ENCODE measurements around the gene CA9. TPM values are rescaled to one million over a fixed set of nuclear protein-coding genes. Genes with fewer than 3 reads are reported as not detected.
"Not testable (repeated sequence)": the region's sequence is repeated elsewhere in the genome, so short reads cannot be mapped to it uniquely, and the experiment has no call there.

Gene CA9
- total and polyA plus RNA-seq, 4 donors, result 0.38 to 3.1 (median 0.96) TPM; not detected in 1

DNA sequence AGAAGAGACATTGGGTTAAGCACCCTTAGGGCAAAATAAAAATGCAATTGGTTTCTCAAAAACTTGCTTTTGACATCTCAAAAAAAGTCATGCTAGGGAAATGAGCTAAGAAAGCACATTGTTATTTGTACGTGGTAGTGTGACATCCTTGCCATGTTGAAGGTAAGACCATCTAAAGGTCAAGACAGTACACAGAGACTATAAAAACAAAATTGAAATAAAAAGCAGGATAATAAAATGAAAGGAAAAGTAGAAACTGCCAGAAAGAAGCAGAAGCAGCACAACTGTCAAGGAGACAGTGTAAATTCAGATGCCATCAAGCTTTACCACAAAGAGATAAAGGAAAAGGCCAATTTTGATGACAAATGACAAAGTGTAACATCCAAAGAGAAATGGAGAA, 34.5 kb upstream of the CA9 start:
- H3K27me3 ChIP-seq (ENCODE audit: control insufficient read depth, insufficient read depth, low read length); H3K27ac ChIP-seq (ENCODE audit: low read depth, low read length); H3K4me1 ChIP-seq (ENCODE audit: control insufficient read depth, insufficient read depth, low read length); H3K4me3 ChIP-seq (ENCODE audit: low read depth, low read length); DNase-seq (ENCODE audit: low read depth in 4 of 6, low spot score in 6 of 6); H3K9me3 ChIP-seq (ENCODE audit: control insufficient read depth, insufficient read depth, low read length); H3K36me3 ChIP-seq (ENCODE audit: control insufficient read depth, insufficient read depth, low read length): not testable (repeated sequence)
- no CpG with 5 or more reads among the region's 1 CpG for WGBS (ENCODE audit: insufficient coverage)

DNA sequence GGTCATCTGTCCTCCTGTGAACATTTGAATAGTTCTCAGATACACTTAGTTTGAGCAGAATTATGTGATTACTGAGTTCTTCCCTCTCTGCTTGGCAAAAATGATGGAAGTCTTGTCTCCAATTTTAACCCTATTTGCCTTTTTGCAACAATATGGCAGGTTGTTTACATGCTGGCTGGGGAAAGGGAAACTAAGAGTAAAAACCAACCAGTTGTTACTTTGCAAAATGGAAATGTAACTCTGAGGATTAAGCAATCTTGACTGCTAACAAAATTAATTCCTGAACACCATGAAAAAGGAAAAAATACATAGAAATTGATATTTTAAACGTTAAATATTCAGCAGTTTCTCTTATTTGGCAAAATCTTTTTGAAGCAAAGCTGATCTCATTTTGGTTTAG, 34.1 kb upstream of the CA9 start:
- WGBS (ENCODE audit: insufficient coverage), result no CpG with 5 or more reads among the region's 1 CpG
- no peaks in the 10 kb centered on the region for H3K4me1 ChIP-seq (ENCODE audit: control insufficient read depth, insufficient read depth, low read length)
- no peak overlapping the region for H3K4me3 ChIP-seq (ENCODE audit: low read depth, low read length)
- H3K9me3 ChIP-seq (ENCODE audit: control insufficient read depth, insufficient read depth, low read length), result no peaks in the 10 kb centered on the region
- DNase-seq (ENCODE audit: low read depth in 4 of 6, low spot score in 6 of 6), result no peak
- no peaks in the 10 kb centered on the region for H3K36me3 ChIP-seq (ENCODE audit: control insufficient read depth, insufficient read depth, low read length)
- H3K27ac ChIP-seq (ENCODE audit: low read depth, low read length), result no peak overlapping the region
- H3K27me3 ChIP-seq (ENCODE audit: control insufficient read depth, insufficient read depth, low read length), result no peaks in the 10 kb centered on the region

DNA sequence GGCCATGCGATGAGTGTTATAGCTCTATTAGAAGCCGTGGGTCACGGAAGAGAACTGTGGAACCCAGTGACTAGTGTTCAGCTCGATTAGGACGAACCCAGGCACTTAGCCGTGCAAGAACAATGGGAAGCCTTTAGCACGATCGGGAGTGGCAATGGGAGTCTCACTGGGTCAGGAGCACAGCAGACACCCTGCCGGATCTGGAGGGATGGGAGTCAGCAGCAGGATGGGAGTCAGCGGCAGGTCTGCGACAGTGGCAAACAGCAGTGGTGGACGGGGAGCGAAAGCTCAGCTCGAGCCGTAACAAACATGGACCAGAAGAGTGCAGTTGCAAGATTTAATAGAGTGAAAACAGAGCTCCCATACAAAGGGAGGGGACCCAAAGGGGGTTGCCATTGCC, 33.3 kb upstream of the CA9 start:
- not testable (repeated sequence) for DNase-seq (ENCODE audit: low read depth in 4 of 6, low spot score in 6 of 6); H3K4me1 ChIP-seq (ENCODE audit: control insufficient read depth, insufficient read depth, low read length); H3K27ac ChIP-seq (ENCODE audit: low read depth, low read length); H3K27me3 ChIP-seq (ENCODE audit: control insufficient read depth, insufficient read depth, low read length); H3K36me3 ChIP-seq (ENCODE audit: control insufficient read depth, insufficient read depth, low read length); H3K9me3 ChIP-seq (ENCODE audit: control insufficient read depth, insufficient read depth, low read length); H3K4me3 ChIP-seq (ENCODE audit: low read depth, low read length)
- WGBS (ENCODE audit: insufficient coverage), result 94% methylated on average over 12 of the region's 15 CpGs

DNA sequence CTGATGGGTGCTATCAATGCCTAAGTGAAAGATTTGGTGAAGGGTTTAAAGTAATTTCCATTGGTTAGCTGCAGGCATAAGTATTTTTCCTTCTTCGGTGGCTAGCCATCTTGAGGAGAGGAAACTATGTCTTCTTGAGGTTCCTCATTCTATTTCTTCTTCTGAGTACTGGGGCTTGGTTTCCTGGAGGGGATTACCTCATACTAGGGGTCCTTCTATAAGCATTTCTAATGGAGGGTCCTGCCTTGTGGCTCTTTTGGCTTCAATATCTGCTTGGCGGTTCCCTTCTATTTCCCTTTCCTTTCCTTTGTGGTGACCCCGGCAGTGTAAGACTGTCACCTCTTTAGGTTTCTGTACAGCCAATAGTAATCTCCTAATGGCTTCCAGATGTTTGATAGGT, 32.2 kb upstream of the CA9 start:
- no CpG with 5 or more reads among the region's 3 CpGs for WGBS (ENCODE audit: insufficient coverage)
- H3K36me3 ChIP-seq (ENCODE audit: control insufficient read depth, insufficient read depth, low read length); H3K27me3 ChIP-seq (ENCODE audit: control insufficient read depth, insufficient read depth, low read length); DNase-seq (ENCODE audit: low read depth in 4 of 6, low spot score in 6 of 6); H3K27ac ChIP-seq (ENCODE audit: low read depth, low read length); H3K4me3 ChIP-seq (ENCODE audit: low read depth, low read length); H3K9me3 ChIP-seq (ENCODE audit: control insufficient read depth, insufficient read depth, low read length); H3K4me1 ChIP-seq (ENCODE audit: control insufficient read depth, insufficient read depth, low read length): not testable (repeated sequence)

DNA sequence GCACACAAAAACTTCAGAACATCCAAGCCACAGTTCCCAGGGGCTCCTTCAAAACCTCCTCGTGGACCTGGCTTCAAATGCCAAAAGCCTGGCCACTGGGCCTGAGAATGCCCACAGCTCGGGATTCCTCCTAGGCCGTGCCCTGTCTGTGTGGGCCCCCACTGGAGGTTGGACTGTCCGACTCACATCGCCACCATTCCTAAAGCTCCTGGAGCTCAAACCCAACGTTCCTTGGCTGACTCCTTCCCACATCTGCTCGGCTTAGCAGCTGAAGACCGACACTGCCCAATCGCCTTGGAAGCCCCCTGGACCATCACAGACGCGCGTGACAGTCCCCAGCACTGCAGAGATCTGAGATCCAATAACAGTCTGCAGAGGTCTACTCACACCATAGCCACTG, 30.7 kb upstream of the CA9 start:
- no peaks in the 10 kb centered on the region for H3K27me3 ChIP-seq (ENCODE audit: control insufficient read depth, insufficient read depth, low read length)
- no peak overlapping the region for H3K27ac ChIP-seq (ENCODE audit: low read depth, low read length)
- no peak for DNase-seq (ENCODE audit: low read depth in 4 of 6, low spot score in 6 of 6)
- H3K4me3 ChIP-seq (ENCODE audit: low read depth, low read length), result no peak overlapping the region
- peaks cover 19% of the 10 kb centered on the region for H3K4me1 ChIP-seq (ENCODE audit: control insufficient read depth, insufficient read depth, low read length)
- 93% methylated on average over 12 of the region's 12 CpGs for WGBS (ENCODE audit: insufficient coverage)
- no peaks in the 10 kb centered on the region for H3K9me3 ChIP-seq (ENCODE audit: control insufficient read depth, insufficient read depth, low read length)
- H3K36me3 ChIP-seq (ENCODE audit: control insufficient read depth, insufficient read depth, low read length), result no peaks in the 10 kb centered on the region

DNA sequence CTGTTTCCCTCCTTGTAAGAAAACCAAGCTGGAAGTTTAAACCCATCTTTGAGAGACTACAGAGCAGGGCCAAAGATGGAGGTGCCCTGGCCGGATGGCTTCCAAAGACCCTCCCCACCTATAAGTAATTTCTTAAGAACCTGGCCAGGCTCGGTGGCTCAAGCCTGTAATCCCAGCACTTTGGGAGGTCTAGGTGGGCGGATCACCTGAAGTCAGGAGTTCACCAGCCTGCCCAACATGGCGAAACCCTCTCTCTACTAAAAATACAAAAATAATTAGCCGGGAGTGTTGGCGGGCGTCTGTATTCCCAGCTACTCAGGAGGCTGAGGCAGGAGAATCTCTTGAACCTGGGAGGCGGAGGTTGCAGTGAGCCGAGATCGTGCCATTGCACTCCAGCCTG, 28.0 kb upstream of the CA9 start:
- 75% methylated on average over 4 of the region's 10 CpGs for WGBS (ENCODE audit: insufficient coverage)
- peak overlapping the region; percentile 82 for H3K4me3 ChIP-seq (ENCODE audit: low read depth, low read length)
- H3K27ac ChIP-seq (ENCODE audit: low read depth, low read length), result peak overlapping the region; percentile 83

DNA sequence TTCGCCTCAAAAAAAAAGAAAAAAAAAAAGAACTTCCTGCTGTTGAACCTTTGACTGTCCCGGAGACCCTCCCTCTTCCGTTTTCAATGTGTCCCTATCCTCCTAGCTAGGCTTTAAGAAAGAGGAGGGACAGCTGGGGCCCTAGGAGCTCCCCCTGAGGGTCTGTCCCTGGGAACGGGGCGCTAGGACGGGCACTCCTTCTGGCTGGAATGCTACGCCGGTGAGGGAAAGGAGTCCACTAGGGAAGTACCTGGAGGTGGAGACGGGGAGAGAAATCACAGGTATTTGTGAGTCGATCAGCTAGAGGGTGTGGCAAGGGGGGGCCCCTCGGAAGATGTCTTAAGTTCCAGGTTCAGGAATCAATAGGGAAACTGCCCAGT, 27.6 kb upstream of the CA9 start:
- no peaks in the 10 kb centered on the region for H3K36me3 ChIP-seq (ENCODE audit: control insufficient read depth, insufficient read depth, low read length)
- H3K9me3 ChIP-seq (ENCODE audit: control insufficient read depth, insufficient read depth, low read length), result no peaks in the 10 kb centered on the region
- H3K4me3 ChIP-seq (ENCODE audit: low read depth, low read length), result peak overlapping the region; percentile 82
- DNase-seq (ENCODE audit: low read depth in 4 of 6, low spot score in 6 of 6), result peak in 1 of 6 donors; percentile 62
- no peaks in the 10 kb centered on the region for H3K27me3 ChIP-seq (ENCODE audit: control insufficient read depth, insufficient read depth, low read length)
- 5% methylated on average over 10 of the region's 11 CpGs for WGBS (ENCODE audit: insufficient coverage)
- peak overlapping the region; percentile 83 for H3K27ac ChIP-seq (ENCODE audit: low read depth, low read length)
- peaks cover 19% of the 10 kb centered on the region for H3K4me1 ChIP-seq (ENCODE audit: control insufficient read depth, insufficient read depth, low read length)

More for the DNA sequence above, 28.0 kb upstream of the CA9 start:
- DNase-seq (ENCODE audit: low read depth in 4 of 6, low spot score in 6 of 6); H3K9me3 ChIP-seq (ENCODE audit: control insufficient read depth, insufficient read depth, low read length); H3K36me3 ChIP-seq (ENCODE audit: control insufficient read depth, insufficient read depth, low read length); H3K27me3 ChIP-seq (ENCODE audit: control insufficient read depth, insufficient read depth, low read length): not testable (repeated sequence)
- peaks cover 19% of the 10 kb centered on the region for H3K4me1 ChIP-seq (ENCODE audit: control insufficient read depth, insufficient read depth, low read length)

DNA sequence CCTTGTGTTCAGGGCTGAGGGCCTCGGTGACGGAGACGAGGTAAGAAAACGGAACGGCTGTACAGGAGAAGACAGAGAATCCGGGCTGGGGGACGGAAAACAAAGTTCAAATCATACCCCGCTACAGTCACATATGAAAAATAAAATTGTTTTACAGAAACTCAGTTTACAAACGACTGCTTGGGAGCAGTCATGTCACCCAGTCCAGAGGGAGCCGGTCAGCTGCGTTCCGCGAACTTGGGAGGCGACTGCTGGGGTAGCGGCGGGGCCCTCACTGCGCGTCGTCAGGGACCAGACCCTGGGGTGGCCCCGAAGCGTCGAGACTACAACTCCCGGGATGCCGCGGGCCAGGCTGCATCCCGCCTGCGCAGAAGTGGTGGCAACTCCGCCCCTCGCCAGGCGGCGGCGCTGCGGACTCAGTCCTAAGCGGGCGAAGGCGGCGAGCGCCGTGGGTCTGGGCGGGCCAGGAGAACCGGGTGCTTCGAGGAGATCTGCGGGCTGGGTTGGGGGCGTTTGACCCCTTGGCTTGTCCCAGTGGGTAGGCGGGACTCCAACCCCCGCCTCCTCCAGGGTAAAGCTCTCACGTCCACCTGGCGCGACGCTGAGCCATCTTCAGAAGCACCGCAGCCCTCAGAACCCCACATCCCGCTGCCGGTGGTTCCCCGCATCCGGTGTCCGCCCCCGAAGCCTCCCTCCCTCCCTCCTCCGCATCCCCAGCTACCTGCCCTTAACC, 27.0 kb upstream of the CA9 start:
- 0% methylated on average over 47 of the region's 58 CpGs for WGBS (ENCODE audit: insufficient coverage)
- peak; percentile 82 to 97 (median 88) for DNase-seq (ENCODE audit: low read depth in 4 of 6, low spot score in 6 of 6)
- no peaks in the 10 kb centered on the region for H3K36me3 ChIP-seq (ENCODE audit: control insufficient read depth, insufficient read depth, low read length)
- peak overlapping the region; percentile 83 for H3K27ac ChIP-seq (ENCODE audit: low read depth, low read length)
- peak overlapping the region; percentile 82 for H3K4me3 ChIP-seq (ENCODE audit: low read depth, low read length)
- H3K4me1 ChIP-seq (ENCODE audit: control insufficient read depth, insufficient read depth, low read length), result peaks cover 19% of the 10 kb centered on the region
- H3K9me3 ChIP-seq (ENCODE audit: control insufficient read depth, insufficient read depth, low read length), result no peaks in the 10 kb centered on the region
- H3K27me3 ChIP-seq (ENCODE audit: control insufficient read depth, insufficient read depth, low read length), result no peaks in the 10 kb centered on the region

DNA sequence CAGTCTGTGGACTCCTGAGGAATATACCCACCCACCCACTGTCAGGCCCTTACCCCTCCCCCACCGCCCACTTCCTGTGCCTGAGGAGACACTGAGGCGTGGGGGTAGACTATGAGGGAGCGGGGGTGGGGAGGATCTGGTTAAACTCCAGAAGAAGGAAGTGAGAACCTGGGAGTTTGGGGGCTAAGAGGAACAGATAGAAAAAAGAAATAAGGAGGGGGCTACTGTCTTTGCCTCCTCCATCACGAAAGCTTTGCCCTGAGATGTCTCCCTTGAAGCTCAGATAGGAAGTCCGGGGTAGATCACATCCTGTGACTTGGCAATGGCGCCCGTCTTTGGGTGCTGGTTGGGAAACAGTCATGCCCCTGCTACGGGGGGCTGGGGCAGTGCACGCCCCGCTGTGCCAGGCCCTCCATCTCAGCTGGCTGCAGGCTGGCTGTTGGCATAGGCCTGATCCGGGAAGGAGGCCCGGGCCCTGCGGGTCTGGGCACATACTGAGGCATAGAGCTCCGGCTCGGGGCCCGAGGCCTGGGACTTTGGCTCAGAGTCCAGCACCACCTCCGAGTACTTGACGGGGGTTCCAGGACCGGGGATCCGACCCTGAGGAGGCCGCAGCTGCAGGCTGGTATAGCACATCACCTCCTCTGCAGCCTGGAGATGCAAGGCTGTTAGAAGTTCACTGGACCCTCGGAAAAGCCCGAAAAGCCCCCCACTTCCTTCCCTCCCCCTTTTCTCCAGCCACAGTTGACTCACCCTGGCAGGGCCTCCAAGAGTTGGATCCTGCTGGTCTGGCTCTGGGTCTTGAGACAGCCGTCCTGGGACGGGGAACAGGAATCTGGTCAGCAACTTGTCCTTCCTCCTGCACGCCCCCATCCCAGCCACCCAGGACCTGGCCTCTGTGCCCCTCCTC, 24.0 kb upstream of the CA9 start:
- no peaks in the 10 kb centered on the region for H3K36me3 ChIP-seq (ENCODE audit: control insufficient read depth, insufficient read depth, low read length)

More for the DNA sequence above, 24.0 kb upstream of the CA9 start:
- WGBS (ENCODE audit: insufficient coverage), result 87% methylated on average over 23 of the region's 26 CpGs
- Histone ChIP-seq H3K27me3 (ENCODE audit: control insufficient read depth, insufficient read depth, low read length) (no peaks in the 10 kb centered on the region), H3K4me3 (ENCODE audit: low read depth, low read length) (no peak overlapping the region), H3K9me3 (ENCODE audit: control insufficient read depth, insufficient read depth, low read length) (no peaks in the 10 kb centered on the region), H3K4me1 (ENCODE audit: control insufficient read depth, insufficient read depth, low read length) (peaks cover 19% of the 10 kb centered on the region), H3K27ac (ENCODE audit: low read depth, low read length) (no peak overlapping the region)
- no peak for DNase-seq (ENCODE audit: low read depth in 4 of 6, low spot score in 6 of 6)

Data from spinal cord (tissue), 10 donors.